ENCODE results near the gene RNASEL. TPM values are rescaled to one million over a fixed set of nuclear protein-coding genes. Genes with fewer than 3 reads are reported as not detected.
"Not testable (repeated sequence)": the region's sequence is repeated elsewhere in the genome, so short reads cannot be mapped to it uniquely, and the experiment has no call there.

Gene RNASEL
- total RNA-seq, 1 donor from 2014 or later: 5.0 TPM

- Mint-ChIP-seq H3K9me3 (no peaks in the 10 kb centered on the region), H3K27me3 (ENCODE audit: insufficient read depth) (peaks cover 9% of the 10 kb centered on the region), H3K27ac (no peak overlapping the region), H3K36me3 (ENCODE audit: low read depth) (no peaks in the 10 kb centered on the region), H3K4me1 (ENCODE audit: low read depth) (no peaks in the 10 kb centered on the region), H3K4me3 (no peak overlapping the region)
- intact Hi-C loops (cut with micrococcal nuclease): no loop called here
- no peak for DNase-seq (ENCODE audit: low spot score)
These were observed 24.6 kb downstream of the RNASEL start for GRCh38 chr1:182564406-182565004.

DNA sequence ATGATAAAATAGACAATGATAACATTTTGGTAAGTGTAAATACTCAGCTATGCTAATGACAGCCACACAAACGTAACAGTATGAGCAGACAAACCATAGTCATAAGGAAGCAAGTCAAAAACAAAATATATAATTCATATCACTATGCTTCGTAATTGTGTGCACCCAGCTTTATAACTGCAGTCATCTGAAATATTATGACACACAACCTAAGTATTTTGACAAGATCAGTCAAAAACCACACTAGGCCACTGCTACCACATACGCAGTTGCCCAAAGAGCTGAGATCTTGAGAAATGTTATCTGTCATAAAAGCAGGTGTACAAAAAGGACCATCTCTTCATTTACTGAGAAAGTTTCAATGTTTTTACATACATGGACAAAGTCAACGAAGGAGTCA is 26.0 kb downstream of the RNASEL start:
- H3K27me3 Mint-ChIP-seq (ENCODE audit: insufficient read depth): peaks cover 9% of the 10 kb centered on the region
- H3K36me3 Mint-ChIP-seq (ENCODE audit: low read depth): no peaks in the 10 kb centered on the region
- no peaks in the 10 kb centered on the region for H3K4me1 Mint-ChIP-seq (ENCODE audit: low read depth)
- intact Hi-C loops (cut with micrococcal nuclease): no loop called here
- no peak overlapping the region for H3K27ac Mint-ChIP-seq
- no peaks in the 10 kb centered on the region for H3K9me3 Mint-ChIP-seq
- DNase-seq (ENCODE audit: low spot score): no peak
- no peak overlapping the region for H3K4me3 Mint-ChIP-seq

DNA sequence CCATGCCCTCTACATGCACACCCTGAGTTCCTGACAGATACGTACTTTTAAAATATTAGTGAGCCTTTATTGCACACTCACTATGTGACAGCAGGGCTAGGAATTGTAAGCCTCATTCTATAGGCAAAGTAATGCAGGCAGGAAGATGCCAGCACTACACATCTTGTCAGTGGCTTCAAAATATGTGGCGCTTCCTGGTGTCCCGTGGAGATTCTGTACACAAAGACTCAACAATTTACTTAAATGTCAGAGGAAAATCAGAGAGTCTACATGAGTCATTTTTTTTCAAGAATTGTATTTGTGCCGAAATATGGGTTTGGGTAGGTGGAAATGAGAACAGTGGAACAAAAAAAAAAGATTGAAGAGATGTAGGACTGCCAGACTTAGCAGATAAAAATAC is 27.6 kb downstream of the RNASEL start:
- H3K36me3 Mint-ChIP-seq (ENCODE audit: low read depth): no peaks in the 10 kb centered on the region
- no peak overlapping the region for H3K4me3 Mint-ChIP-seq
- H3K4me1 Mint-ChIP-seq (ENCODE audit: low read depth): no peaks in the 10 kb centered on the region
- peaks cover 9% of the 10 kb centered on the region for H3K27me3 Mint-ChIP-seq (ENCODE audit: insufficient read depth)
- H3K9me3 Mint-ChIP-seq: no peaks in the 10 kb centered on the region
- intact Hi-C loops (cut with micrococcal nuclease): no loop called here
- no peak for DNase-seq (ENCODE audit: low spot score)
- no peak overlapping the region for H3K27ac Mint-ChIP-seq

GRCh38 chr1:182560392-182560984 is 28.6 kb downstream of the RNASEL start:
- Mint-ChIP-seq H3K4me3 (no peak overlapping the region), H3K9me3 (no peaks in the 10 kb centered on the region), H3K27me3 (ENCODE audit: insufficient read depth) (peaks cover 7% of the 10 kb centered on the region), H3K27ac (no peak overlapping the region), H3K36me3 (ENCODE audit: low read depth) (no peaks in the 10 kb centered on the region), H3K4me1 (ENCODE audit: low read depth) (no peaks in the 10 kb centered on the region)
- no peak for DNase-seq (ENCODE audit: low spot score)
- intact Hi-C loops (cut with micrococcal nuclease): no loop called here

- Mint-ChIP-seq H3K4me3 (no peak overlapping the region), H3K36me3 (ENCODE audit: low read depth) (no peaks in the 10 kb centered on the region), H3K27me3 (ENCODE audit: insufficient read depth) (peaks cover 3% of the 10 kb centered on the region), H3K9me3 (peaks cover 6% of the 10 kb centered on the region), H3K27ac (no peak overlapping the region), H3K4me1 (ENCODE audit: low read depth) (no peaks in the 10 kb centered on the region)
- intact Hi-C loops (cut with micrococcal nuclease): no loop called here
- DNase-seq (ENCODE audit: low spot score): no peak
These were observed 32.8 kb downstream of the RNASEL start for GRCh38 chr1:182556279-182556678.

DNA sequence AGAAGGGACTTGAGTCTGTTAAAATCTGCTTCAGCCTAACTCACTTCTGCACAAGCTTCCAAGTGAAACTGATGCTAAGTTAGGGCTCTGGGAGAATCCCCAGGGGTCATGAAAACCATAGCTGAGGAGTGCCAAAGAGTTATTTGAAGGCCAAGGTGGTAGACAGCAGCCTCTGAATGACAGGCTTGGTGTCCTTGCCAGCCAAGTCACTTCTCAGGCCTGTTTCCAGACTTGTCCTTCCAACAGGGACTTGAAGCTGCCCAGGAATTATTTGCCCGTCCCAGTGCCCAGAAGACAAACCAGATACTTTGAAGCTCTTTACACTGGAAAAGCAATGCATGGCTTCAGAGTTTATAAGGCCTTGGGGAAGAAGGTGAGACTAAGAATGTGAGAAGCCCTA is 33.6 kb downstream of the RNASEL start:
- Mint-ChIP-seq H3K4me1 (ENCODE audit: low read depth) (no peaks in the 10 kb centered on the region), H3K36me3 (ENCODE audit: low read depth) (no peaks in the 10 kb centered on the region), H3K27me3 (ENCODE audit: insufficient read depth) (peaks cover 3% of the 10 kb centered on the region), H3K4me3 (no peak overlapping the region), H3K27ac (no peak overlapping the region), H3K9me3 (peaks cover 6% of the 10 kb centered on the region)
- intact Hi-C loops (cut with micrococcal nuclease): no loop called here
- DNase-seq (ENCODE audit: low spot score): no peak

DNA sequence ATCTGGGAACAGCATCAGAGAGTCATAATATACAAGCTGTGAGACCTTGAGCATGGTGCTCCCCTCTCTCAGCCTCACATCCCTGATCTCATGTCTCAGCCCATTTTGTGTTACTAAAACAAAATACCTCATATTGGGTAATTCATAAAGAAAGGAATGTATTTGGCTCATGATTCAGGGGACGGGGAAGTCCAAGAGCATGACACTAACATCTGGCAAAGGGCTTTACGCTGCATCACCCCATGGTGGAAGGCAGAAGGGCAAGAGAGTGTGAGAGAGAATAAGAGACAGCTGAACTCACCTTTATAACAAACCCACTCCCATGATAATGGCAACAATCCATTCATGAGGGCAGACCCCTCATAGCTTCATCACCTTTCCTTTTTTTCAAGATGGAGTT is 36.5 kb downstream of the RNASEL start:
- Mint-ChIP-seq H3K36me3 (ENCODE audit: low read depth) (no peaks in the 10 kb centered on the region), H3K27me3 (ENCODE audit: insufficient read depth) (peaks cover 3% of the 10 kb centered on the region), H3K27ac (no peak overlapping the region), H3K9me3 (peaks cover 6% of the 10 kb centered on the region), H3K4me1 (ENCODE audit: low read depth) (no peaks in the 10 kb centered on the region), H3K4me3 (no peak overlapping the region)
- no peak for DNase-seq (ENCODE audit: low spot score)
- intact Hi-C loops (cut with micrococcal nuclease): no loop called here

DNA sequence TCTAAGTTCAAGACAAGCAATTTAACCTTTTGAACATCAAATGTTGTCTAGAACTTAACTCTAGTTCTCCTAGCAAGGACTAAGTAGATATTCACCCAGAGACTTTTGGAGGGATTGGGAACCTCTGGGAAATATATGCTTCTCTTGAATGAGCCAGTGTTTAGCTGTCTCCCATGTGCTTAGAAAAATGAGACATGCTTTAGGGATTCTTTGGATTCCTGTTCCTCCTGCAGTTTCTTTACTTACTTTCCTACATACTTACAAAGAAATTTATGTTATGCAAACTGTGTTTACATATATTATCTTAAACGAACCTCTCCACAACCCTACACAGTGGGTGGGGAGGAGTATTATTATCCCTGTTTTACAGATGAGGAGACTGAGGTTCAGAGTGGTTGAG is 39.2 kb downstream of the RNASEL start:
- Mint-ChIP-seq H3K4me1 (ENCODE audit: low read depth) (no peaks in the 10 kb centered on the region), H3K27me3 (ENCODE audit: insufficient read depth) (peaks cover 9% of the 10 kb centered on the region), H3K27ac (no peak overlapping the region), H3K36me3 (ENCODE audit: low read depth) (no peaks in the 10 kb centered on the region), H3K9me3 (peaks cover 6% of the 10 kb centered on the region), H3K4me3 (no peak overlapping the region)
- DNase-seq (ENCODE audit: low spot score): no peak
- intact Hi-C loops (cut with micrococcal nuclease): no loop called here

GRCh38 chr1:182549346-182549745 is 39.7 kb downstream of the RNASEL start:
- H3K4me1 Mint-ChIP-seq (ENCODE audit: low read depth): no peaks in the 10 kb centered on the region

DNA sequence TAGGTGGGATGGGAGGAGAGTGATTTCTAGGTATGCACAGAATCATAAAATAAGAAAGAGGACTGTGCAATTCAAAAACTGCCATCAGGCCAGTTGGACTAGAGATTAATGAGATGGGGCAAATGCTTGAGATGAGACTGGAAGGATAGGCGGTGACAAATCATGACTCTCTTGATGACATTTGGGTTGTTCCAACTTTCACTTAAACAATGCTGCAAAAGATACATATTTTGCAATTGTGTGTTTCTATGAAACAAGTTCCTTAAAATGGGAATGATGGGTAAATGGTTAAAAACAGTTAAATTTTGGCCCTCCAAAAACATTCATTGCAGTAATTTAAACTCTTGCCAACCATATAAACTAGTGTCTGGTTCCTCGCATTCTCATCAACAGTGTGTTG is 55.2 kb downstream of the RNASEL start:
- no peak overlapping the region for H3K4me3 Mint-ChIP-seq
- intact Hi-C loops (cut with micrococcal nuclease): no loop called here
- H3K9me3 Mint-ChIP-seq: no peaks in the 10 kb centered on the region
- peaks cover 4% of the 10 kb centered on the region for H3K27me3 Mint-ChIP-seq (ENCODE audit: insufficient read depth)
- H3K36me3 Mint-ChIP-seq (ENCODE audit: low read depth): no peaks in the 10 kb centered on the region
- H3K4me1 Mint-ChIP-seq (ENCODE audit: low read depth): no peaks in the 10 kb centered on the region
- H3K27ac Mint-ChIP-seq: no peak overlapping the region
- DNase-seq (ENCODE audit: low spot score): no peak

More at GRCh38 chr1:182549346-182549745, 39.7 kb downstream of the RNASEL start:
- intact Hi-C loops (cut with micrococcal nuclease): no loop called here
- H3K36me3 Mint-ChIP-seq (ENCODE audit: low read depth): no peaks in the 10 kb centered on the region
- no peak for DNase-seq (ENCODE audit: low spot score)
- H3K4me3 Mint-ChIP-seq: no peak overlapping the region
- peaks cover 13% of the 10 kb centered on the region for H3K27me3 Mint-ChIP-seq (ENCODE audit: insufficient read depth)
- H3K27ac Mint-ChIP-seq: no peak overlapping the region
- H3K9me3 Mint-ChIP-seq: peaks cover 6% of the 10 kb centered on the region

GRCh38 chr1:182528206-182528605 is 60.9 kb downstream of the RNASEL start:
- H3K27me3 Mint-ChIP-seq (ENCODE audit: insufficient read depth); H3K36me3 Mint-ChIP-seq (ENCODE audit: low read depth); H3K4me1 Mint-ChIP-seq (ENCODE audit: low read depth); intact Hi-C loops (cut with micrococcal nuclease); H3K4me3 Mint-ChIP-seq; H3K27ac Mint-ChIP-seq; DNase-seq (ENCODE audit: low spot score): not testable (repeated sequence)
- H3K9me3 Mint-ChIP-seq: peaks cover 14% of the 10 kb centered on the region

DNA sequence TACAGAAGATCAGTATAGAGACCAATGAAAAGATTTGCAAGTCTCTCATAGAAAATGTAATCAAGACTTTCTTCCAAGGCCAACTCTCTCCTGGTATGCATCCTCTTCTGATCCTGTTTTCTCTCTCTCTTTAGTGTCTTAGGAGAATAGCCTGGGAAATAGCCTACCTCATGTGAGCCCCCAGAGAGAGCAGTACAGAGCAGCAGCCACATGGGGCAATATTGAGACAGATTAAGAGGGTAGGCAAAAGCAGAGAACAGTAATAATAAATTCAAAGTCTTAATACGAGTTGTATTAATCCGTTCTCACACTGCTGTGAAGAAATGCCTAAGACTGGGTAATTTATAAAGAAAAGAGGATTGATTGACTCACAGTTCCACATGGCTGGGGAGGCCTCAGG is 61.4 kb downstream of the RNASEL start:
- Mint-ChIP-seq H3K36me3 (ENCODE audit: low read depth) (no peaks in the 10 kb centered on the region), H3K9me3 (peaks cover 14% of the 10 kb centered on the region), H3K27me3 (ENCODE audit: insufficient read depth) (peaks cover 1% of the 10 kb centered on the region), H3K4me3 (no peak overlapping the region), H3K4me1 (ENCODE audit: low read depth) (no peaks in the 10 kb centered on the region), H3K27ac (no peak overlapping the region)
- intact Hi-C loops (cut with micrococcal nuclease): no loop called here
- DNase-seq (ENCODE audit: low spot score): no peak

DNA sequence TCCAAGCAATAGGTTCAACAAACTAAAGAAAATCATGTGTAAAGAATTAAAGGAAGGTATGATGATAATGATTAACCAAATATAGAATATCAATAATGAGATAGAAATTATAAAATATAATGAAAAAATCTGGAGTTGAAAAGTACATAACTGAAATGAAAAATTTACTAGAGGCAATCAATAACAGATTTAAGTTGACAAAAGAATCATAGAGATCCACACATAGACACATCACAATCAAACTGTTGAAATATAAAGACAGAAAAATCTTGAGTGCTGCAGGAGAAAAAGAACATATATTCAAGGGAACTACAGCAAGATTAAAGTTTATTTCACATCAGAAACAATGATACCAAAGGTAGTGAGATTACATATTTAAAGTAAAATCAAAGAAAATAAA is 63.7 kb downstream of the RNASEL start:
- Mint-ChIP-seq H3K27ac (no peak overlapping the region), H3K27me3 (ENCODE audit: insufficient read depth) (no peaks in the 10 kb centered on the region), H3K36me3 (ENCODE audit: low read depth) (no peaks in the 10 kb centered on the region), H3K4me3 (no peak overlapping the region), H3K9me3 (peaks cover 14% of the 10 kb centered on the region), H3K4me1 (ENCODE audit: low read depth) (no peaks in the 10 kb centered on the region)
- no peak for DNase-seq (ENCODE audit: low spot score)
- intact Hi-C loops (cut with micrococcal nuclease): no loop called here
